Smooth muscle cell (in vitro differentiated cells): ENCODE data around the gene TNK1. TPM values are rescaled to one million over a fixed set of nuclear protein-coding genes. Genes with fewer than 3 reads are reported as not detected.

Experiments
- DNase-seq: peaks from one replicate; lab custom pipeline; 2025; ENCODE audit not compliant: unreplicated experiment; lab: John Stamatoyannopoulos, UW
- H2AFZ ChIP-seq: fragments of 200-600 bp; sonication (generic); 2 replicates; pipeline ENCODE4 v1.6.0; 2016; ENCODE audit warnings: antibody characterized with exemption, low read depth, mild to moderate bottlenecking
- H3F3A ChIP-seq: fragments of 200-600 bp; sonication (generic); 2 replicates; pipeline ENCODE4 v1.6.0; 2017; ENCODE audit warnings: antibody characterized with exemption, low read depth
- H3K27ac ChIP-seq: fragments of 200-600 bp; sonication (generic); 2 replicates; pipeline ENCODE4 v1.5.1; 2016; ENCODE audit warnings: low read depth, mild to moderate bottlenecking
- H3K27me3 ChIP-seq: fragments of 200-600 bp; sonication (generic); 2 replicates; pipeline ENCODE4 v1.6.1; 2016; ENCODE audit warnings: low read depth, mild to moderate bottlenecking
- H3K36me3 ChIP-seq: fragments of 200-600 bp; sonication (generic); 2 replicates; pipeline ENCODE4 v1.5.1; 2016; ENCODE audit warnings: low read depth
- H3K4me1 ChIP-seq: fragments of 200-600 bp; sonication (generic); 2 replicates; pipeline ENCODE4 v1.5.1; 2016; ENCODE audit warnings: low read depth
- H3K4me2 ChIP-seq: fragments of 200-600 bp; sonication (generic); 2 replicates; pipeline ENCODE4 v1.6.0; 2016; ENCODE audit warnings: mild to moderate bottlenecking
- H3K4me3 ChIP-seq: fragments of 200-600 bp; sonication (generic); 2 replicates; pipeline ENCODE4 v1.5.1; 2016; ENCODE audit warnings: mild to moderate bottlenecking
- H3K79me2 ChIP-seq: fragments of 200-600 bp; sonication (generic); 2 replicates; pipeline ENCODE4 v1.6.0; 2016; ENCODE audit warnings: low read depth, mild to moderate bottlenecking
- H3K9ac ChIP-seq: fragments of 200-600 bp; sonication (generic); 2 replicates; pipeline ENCODE4 v1.6.0; 2016; ENCODE audit warnings: low read depth
- H3K9me3 ChIP-seq: fragments of 200-600 bp; sonication (generic); replicated peaks from 2 replicates; pipeline ENCODE4 v1.5.1; 2016; ENCODE audit warnings: low read depth
- H4K20me1 ChIP-seq: fragments of 200-600 bp; sonication (generic); 2 replicates; pipeline ENCODE4 v1.6.0; 2016; ENCODE audit warnings: low read depth
- WGBS: methylation state at CpG from one replicate; pipeline ENCODE4 v1.1.7; 2016; ENCODE audit warnings: low lambda C conversion rate; 5-methylcytosine and 5-hydroxymethylcytosine counted together
- polyA plus RNA-seq: library from polyadenylated mRNA; unstranded; fragments of >200 nt; fragmentation: Nextera tagmentation; extraction: Ambion mirVana; gene quantifications from 2 replicates; pipeline ENCODE4 v1.2.1, GENCODE V29; 2016
- total RNA-seq: library from RNA; depleted of rRNA; stranded (reverse); fragments of >200 nt; gene quantifications from 2 replicates; pipeline ENCODE4 v1.2.3, GENCODE V29; 2014
- TF ChIP-seq, protein P1 (sequence below): fragments of 200-600 bp; sonication (generic); IDR thresholded peaks from 2 replicates; pipeline ENCODE4 v1.5.1; 2017; ENCODE audit warnings: borderline replicate concordance, mild to moderate bottlenecking, antibody characterized with exemption; ENCODE audit not compliant: insufficient read depth, poor library complexity, severe bottlenecking

The TNK1 gene
- total and polyA plus RNA-seq, 2 experiments from 2014 or later, result 3.6 to 6.3 TPM

DNA sequence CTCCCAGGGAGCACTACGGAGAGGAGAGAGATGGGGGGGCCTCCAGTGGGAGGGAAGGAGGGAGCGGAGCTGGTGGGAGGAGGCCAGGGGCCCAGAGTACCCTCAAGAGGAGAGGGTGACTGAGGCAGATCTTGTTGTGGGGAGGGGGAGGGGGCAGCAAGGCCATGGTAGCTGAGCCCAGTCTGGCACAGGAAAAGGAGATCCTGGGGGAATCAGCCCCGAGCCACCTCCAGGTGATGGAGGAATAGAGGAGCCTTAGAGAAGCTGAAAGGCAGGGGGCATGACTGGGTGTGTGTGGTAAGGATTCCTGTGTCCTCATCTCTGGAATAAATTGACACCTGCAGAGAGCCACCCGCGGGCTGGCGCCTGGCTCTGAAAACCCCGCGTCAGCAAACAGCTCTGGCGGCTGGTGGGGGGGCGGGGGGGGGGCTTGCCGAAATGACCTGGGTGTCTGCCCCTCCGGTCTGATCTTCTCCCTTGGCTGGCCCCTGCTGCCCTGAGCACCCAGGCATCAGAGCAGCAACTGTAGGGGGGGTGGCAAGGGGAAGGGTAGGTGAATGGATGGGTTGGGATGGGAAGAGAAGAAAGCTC lies 25.4 kb downstream of the TNK1 start:
- Histone ChIP-seq H3K36me3 (no peaks in the 10 kb centered on the region), H3K27me3 (no peaks in the 10 kb centered on the region), H3K9me3 (no peaks in the 10 kb centered on the region), H3K79me2 (peaks cover 12% of the 10 kb centered on the region), H3F3A (peaks cover 4% of the 10 kb centered on the region), H3K4me3 (peak overlapping the region; percentile 91), H4K20me1 (peaks cover 25% of the 10 kb centered on the region), H3K4me2 (peak overlapping the region; percentile 89), H3K9ac (peak overlapping the region; percentile 83), H3K27ac (peak overlapping the region; percentile 47), H2AFZ (no peak overlapping the region), H3K4me1 (peaks cover 16% of the 10 kb centered on the region)
- TF ChIP-seq, protein P1, sequence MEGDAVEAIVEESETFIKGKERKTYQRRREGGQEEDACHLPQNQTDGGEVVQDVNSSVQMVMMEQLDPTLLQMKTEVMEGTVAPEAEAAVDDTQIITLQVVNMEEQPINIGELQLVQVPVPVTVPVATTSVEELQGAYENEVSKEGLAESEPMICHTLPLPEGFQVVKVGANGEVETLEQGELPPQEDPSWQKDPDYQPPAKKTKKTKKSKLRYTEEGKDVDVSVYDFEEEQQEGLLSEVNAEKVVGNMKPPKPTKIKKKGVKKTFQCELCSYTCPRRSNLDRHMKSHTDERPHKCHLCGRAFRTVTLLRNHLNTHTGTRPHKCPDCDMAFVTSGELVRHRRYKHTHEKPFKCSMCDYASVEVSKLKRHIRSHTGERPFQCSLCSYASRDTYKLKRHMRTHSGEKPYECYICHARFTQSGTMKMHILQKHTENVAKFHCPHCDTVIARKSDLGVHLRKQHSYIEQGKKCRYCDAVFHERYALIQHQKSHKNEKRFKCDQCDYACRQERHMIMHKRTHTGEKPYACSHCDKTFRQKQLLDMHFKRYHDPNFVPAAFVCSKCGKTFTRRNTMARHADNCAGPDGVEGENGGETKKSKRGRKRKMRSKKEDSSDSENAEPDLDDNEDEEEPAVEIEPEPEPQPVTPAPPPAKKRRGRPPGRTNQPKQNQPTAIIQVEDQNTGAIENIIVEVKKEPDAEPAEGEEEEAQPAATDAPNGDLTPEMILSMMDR, result no peak
- 40% methylated on average over 11 of the region's 12 CpGs for WGBS
- no peak for DNase-seq

GRCh38 chr17:7407082-7407481 lies 26.2 kb downstream of the TNK1 start:
- DNase-seq, result no peak
- Histone ChIP-seq H3K4me2 (no peak overlapping the region), H3K4me1 (peaks cover 16% of the 10 kb centered on the region), H3K27me3 (no peaks in the 10 kb centered on the region), H3K27ac (no peak overlapping the region), H3K36me3 (no peaks in the 10 kb centered on the region), H3F3A (no peaks in the 10 kb centered on the region), H3K9ac (no peak overlapping the region), H4K20me1 (peaks cover 25% of the 10 kb centered on the region), H2AFZ (no peak overlapping the region), H3K9me3 (no peaks in the 10 kb centered on the region), H3K79me2 (peaks cover 8% of the 10 kb centered on the region), H3K4me3 (no peak overlapping the region)
- 78% methylated on average over 13 of the region's 13 CpGs for WGBS
- TF ChIP-seq, protein P1, result no peak

DNA sequence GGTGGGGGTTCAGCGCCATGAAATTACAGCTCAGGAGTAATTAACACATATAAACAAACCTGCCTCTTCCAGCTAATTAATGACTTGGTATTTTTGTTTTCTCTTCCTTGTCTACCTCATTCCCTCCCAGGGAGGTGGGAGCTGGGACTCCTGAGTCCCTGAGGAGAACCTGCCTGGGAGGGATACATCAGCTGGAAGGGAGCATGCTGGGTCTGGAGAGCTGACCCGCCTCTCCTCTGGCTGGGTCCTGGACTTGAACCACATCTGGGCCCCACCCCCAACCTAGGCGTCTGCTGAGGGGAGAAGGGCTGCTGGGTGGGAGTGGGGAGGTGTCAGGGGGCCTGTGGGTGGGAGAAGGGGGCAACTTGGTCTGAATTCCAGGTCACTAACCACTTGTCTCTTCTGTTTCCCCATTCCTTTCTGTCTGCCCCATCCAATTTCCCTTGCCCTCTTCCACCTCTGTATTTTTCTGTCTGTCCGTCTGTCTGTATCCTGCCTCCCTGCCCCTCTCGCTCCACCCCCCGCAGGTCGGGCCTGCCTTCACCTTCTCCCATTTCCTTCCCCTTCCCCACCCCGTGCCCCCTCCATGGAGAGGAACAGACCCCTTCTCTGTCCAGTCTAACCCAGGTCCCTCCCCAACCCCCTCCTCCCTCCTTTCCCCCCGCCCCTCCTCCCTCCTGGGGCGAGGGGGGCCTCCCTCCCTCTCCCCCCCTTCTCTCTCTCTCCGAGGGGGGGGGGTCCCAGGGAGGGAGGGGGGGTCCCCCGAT lies 26.8 kb downstream of the TNK1 start, which contains the start of gene NLGN2:
TSS of gene NLGN2 (plus strand) at position 361 of the 767 bp plus-strand sequence. CDS start 411 bp downstream, outside the sequence.
- H3K79me2 ChIP-seq, result peaks cover 4% of the 10 kb centered on the region
- H3K4me2 ChIP-seq, result no peak within 1 kb of the TSS
- TF ChIP-seq, protein P1, result no peak

More for the DNA sequence above, 26.8 kb downstream of the TNK1 start, which contains the start of gene NLGN2:
- Histone ChIP-seq H3K4me3 (no peak within 1 kb of the TSS), H3K4me1 (peaks cover 12% of the 10 kb centered on the region), H3K27me3 (no peaks in the 10 kb centered on the region), H3K36me3 (no peaks in the 10 kb centered on the region), H3F3A (no peaks in the 10 kb centered on the region), H2AFZ (no peak within 1 kb of the TSS), H3K9me3 (no peaks in the 10 kb centered on the region), H4K20me1 (peaks cover 25% of the 10 kb centered on the region), H3K27ac (no peak within 1 kb of the TSS), H3K9ac (no peak within 1 kb of the TSS)
- 67% methylated on average over 6 of the region's 12 CpGs for WGBS
- no peak for DNase-seq
